Testis (tissue), 3 donors: ENCODE results near the gene PKD2L2. TPM values are rescaled to one million over a fixed set of nuclear protein-coding genes. Genes with fewer than 3 reads are reported as not detected.
"Not testable (repeated sequence)": the region's sequence is repeated elsewhere in the genome, so short reads cannot be mapped to it uniquely, and the experiment has no call there.

Experiments
- DNase-seq: peaks from one replicate; pipeline ENCODE4 v3.0.0-alpha.2; 2019
- H3K27ac ChIP-seq, 2 donors: fragments of 200-600 bp; sonication (generic); one replicate each; pipeline ENCODE4 v1.5.1; 2019
- H3K27me3 ChIP-seq: fragments of 200-600 bp; sonication (generic); one replicate; pipeline ENCODE4 v1.5.1; 2019
- H3K36me3 ChIP-seq: fragments of 200-600 bp; sonication (generic); one replicate; pipeline ENCODE4 v1.5.1; 2017; ENCODE audit warnings: low read depth; ENCODE audit errors: missing control alignments
- H3K4me1 ChIP-seq: fragments of 200-600 bp; sonication (generic); one replicate; pipeline ENCODE4 v1.5.1; 2019
- H3K4me3 ChIP-seq, 2 donors: fragments of 200-600 bp; sonication (generic); one replicate each; pipeline ENCODE4 v1.5.1; 2017 to 2019
- H3K9me3 ChIP-seq: fragments of 200-600 bp; sonication (generic); one replicate; pipeline ENCODE4 v1.5.1; 2017
- POLR2A ChIP-seq: fragments of 450-650 bp; IDR thresholded peaks from one replicate; pipeline ENCODE4 v1.6.1; 2017; ENCODE audit warnings: antibody characterized with exemption, mild to moderate bottlenecking, moderate library complexity
- WGBS, 2 donors: methylation state at CpG; one replicate each; pipeline ENCODE4 v1.1.5; 2018; 5-methylcytosine and 5-hydroxymethylcytosine counted together
- intact Hi-C: fragments of 100-400 bp; cut with DNase I; formaldehyde crosslinking; loops from one replicate; pipeline ENCODE4 v1.15.1; 2023; ENCODE audit warnings: low total_unique reads
- polyA plus RNA-seq: library from polyadenylated mRNA; stranded (reverse); fragments of 350-450 nt; fragmentation: Illumina TruSeq; extraction: RNeasy Lipid Tissue Mini Kit (QIAGEN cat#74804); gene quantifications from one replicate; pipeline ENCODE4 v1.2.3, GENCODE V29; 2014; ENCODE audit warnings: low read depth, low replicate concordance; ENCODE audit not compliant: insufficient read depth
- total RNA-seq, 2 donors: library from RNA; depleted of rRNA; stranded (reverse); fragments of >200 nt; gene quantifications; one replicate each; pipeline ENCODE4 v1.2.3, GENCODE V29; 2016
- TF ChIP-seq, protein P1 (sequence below), 3 experiments: fragments of 450-650 bp in 2 of 3; fragments of 200-600 bp in 1 of 3; sonication (generic) in 1 of 3; IDR thresholded peaks; one replicate each; pipeline ENCODE4 v1.5.1; 2016 to 2019; ENCODE audit warnings: antibody characterized with exemption in 3 of 3, mild to moderate bottlenecking in 2 of 3, moderate library complexity in 1 of 3

The PKD2L2 gene
- total and polyA plus RNA-seq, 3 donors from 2014 or later: 2.0 to 23.4 (median 7.4) TPM

DNA sequence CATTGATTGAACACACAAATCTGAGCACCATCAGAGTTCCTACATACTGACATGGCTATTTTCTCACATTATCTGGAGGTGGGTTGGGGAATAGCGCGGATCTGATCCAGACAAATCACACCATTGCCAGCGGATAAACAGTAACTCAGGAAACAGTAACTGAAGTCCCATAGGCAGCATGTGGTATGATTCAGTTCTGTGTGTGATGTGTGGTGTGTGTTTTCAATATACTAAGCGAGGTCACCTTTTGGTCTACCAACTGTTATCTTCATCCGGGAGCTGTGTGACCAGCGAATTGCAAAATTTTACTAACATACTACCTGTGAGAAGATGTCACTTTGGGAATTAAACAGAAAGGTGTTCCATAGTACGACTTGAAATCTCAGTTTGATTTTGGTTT is 50.1 kb downstream of the PKD2L2 start:
- Histone ChIP-seq H3K36me3 (no peaks in the 10 kb centered on the region), H3K27ac (no peak overlapping the region), H3K27me3 (no peaks in the 10 kb centered on the region), H3K9me3 (no peaks in the 10 kb centered on the region), H3K4me1 (no peaks in the 10 kb centered on the region), H3K4me3 (no peak overlapping the region)
- 83 to 84% methylated on average over 7 of the region's 7 CpGs for WGBS, 2 donors
- intact Hi-C loops: no loop called here
- no peak for TF ChIP-seq POLR2A
- TF ChIP-seq, protein P1, sequence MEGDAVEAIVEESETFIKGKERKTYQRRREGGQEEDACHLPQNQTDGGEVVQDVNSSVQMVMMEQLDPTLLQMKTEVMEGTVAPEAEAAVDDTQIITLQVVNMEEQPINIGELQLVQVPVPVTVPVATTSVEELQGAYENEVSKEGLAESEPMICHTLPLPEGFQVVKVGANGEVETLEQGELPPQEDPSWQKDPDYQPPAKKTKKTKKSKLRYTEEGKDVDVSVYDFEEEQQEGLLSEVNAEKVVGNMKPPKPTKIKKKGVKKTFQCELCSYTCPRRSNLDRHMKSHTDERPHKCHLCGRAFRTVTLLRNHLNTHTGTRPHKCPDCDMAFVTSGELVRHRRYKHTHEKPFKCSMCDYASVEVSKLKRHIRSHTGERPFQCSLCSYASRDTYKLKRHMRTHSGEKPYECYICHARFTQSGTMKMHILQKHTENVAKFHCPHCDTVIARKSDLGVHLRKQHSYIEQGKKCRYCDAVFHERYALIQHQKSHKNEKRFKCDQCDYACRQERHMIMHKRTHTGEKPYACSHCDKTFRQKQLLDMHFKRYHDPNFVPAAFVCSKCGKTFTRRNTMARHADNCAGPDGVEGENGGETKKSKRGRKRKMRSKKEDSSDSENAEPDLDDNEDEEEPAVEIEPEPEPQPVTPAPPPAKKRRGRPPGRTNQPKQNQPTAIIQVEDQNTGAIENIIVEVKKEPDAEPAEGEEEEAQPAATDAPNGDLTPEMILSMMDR (IDR thresholded peaks at IDR 0.05): no peak
- DNase-seq: no peak

DNA sequence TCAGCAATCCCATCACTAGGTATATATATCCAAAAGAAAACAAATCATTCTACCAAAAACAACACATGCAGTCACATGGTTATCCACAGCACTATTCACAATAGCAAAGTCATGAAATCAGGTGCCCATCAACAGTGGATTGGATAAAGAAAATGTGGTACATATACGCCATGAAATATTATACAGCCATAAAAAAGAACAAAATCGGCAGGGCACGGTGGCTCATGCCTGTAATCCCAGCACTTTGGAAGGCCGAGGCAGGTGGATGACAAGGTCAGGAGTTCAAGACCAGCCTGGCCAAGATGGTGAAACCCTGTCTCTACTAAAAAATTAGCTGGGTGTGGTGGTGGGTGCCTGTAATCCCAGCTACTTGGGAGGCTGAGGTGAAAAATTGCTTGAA is 55.0 kb downstream of the PKD2L2 start:
- H3K27me3 ChIP-seq, H3K36me3 ChIP-seq, DNase-seq, H3K9me3 ChIP-seq, H3K4me3 ChIP-seq, intact Hi-C loops, H3K27ac ChIP-seq, H3K4me1 ChIP-seq: not testable (repeated sequence)
- 89 to 94% methylated on average over 4 of the region's 4 CpGs for WGBS, 2 donors

DNA sequence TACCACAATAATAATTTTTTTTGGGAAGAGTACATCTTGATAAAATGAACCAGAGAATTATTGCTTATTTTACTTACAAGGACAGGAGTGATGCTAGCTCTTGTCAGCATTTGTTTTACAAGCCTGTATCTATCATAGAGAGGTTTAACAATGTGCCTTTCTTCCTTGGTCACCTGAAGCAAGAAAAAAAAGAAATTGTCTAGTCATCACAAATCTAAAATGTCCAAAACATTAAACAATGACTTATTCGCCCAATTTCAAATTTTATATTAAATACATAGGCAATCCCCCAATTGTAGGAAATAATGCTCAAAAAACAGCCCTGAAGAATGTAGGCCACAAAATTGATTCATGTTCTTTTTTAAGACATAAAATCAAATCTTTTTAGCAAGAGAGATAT is 56.6 kb downstream of the PKD2L2 start:
- H3K9me3 ChIP-seq: no peaks in the 10 kb centered on the region
- H3K27me3 ChIP-seq: no peaks in the 10 kb centered on the region
- DNase-seq: no peak
- 95% methylated on average over 1 of the region's 1 CpG for WGBS, 2 donors
- H3K36me3 ChIP-seq: no peaks in the 10 kb centered on the region
- no peak overlapping the region for H3K4me3 ChIP-seq
- H3K4me1 ChIP-seq: no peaks in the 10 kb centered on the region
- TF ChIP-seq, protein P1 (IDR thresholded peaks at IDR 0.05): no peak
- no peak for TF ChIP-seq POLR2A
- intact Hi-C loops: no loop called here
- H3K27ac ChIP-seq: no peak overlapping the region

DNA sequence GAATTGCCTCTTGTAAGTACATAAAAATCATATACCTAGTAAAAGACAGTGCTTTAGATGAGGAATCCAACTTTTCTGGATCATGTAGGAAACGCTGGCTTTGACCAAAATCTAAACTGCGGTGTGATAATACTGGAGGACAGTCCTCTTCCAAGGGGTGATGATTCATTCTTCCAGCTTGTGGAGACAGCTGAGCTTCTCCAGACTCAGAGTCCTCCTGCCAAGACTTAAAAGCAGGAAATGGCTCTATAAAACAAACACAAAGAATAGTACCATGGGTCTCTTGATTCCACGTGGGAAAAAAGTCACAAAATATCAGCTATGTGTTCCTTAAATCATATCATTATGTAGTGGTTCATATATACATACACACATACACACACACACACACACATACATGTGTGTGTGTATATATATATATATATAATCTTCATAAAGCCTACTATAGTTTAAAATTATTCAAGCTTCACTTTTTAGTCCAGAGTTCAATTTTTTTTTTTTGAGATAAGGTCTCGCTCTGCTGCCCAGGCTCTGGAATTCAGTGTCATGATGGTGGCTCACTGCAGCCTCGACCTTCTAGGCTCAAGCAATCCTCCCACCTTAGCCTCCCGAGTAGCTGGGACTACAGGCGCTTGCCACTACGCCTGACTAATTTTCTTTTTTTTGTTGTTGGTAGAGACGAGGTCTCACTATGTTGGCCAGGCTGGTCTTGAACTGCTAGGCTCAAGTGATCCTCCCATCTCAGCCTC is 65.0 kb downstream of the PKD2L2 start:
- no peak overlapping the region for H3K27ac ChIP-seq
- H3K4me3 ChIP-seq: no peak overlapping the region
- intact Hi-C loops: no loop called here
- no peaks in the 10 kb centered on the region for H3K27me3 ChIP-seq
- H3K4me1 ChIP-seq: no peaks in the 10 kb centered on the region
- no peak for DNase-seq
- H3K36me3 ChIP-seq: no peaks in the 10 kb centered on the region
- TF ChIP-seq, protein P1 (IDR thresholded peaks at IDR 0.05): no peak
- no peak for TF ChIP-seq POLR2A
- H3K9me3 ChIP-seq: no peaks in the 10 kb centered on the region
- 62 to 63% methylated on average over 9 of the region's 9 CpGs for WGBS, 2 donors

DNA sequence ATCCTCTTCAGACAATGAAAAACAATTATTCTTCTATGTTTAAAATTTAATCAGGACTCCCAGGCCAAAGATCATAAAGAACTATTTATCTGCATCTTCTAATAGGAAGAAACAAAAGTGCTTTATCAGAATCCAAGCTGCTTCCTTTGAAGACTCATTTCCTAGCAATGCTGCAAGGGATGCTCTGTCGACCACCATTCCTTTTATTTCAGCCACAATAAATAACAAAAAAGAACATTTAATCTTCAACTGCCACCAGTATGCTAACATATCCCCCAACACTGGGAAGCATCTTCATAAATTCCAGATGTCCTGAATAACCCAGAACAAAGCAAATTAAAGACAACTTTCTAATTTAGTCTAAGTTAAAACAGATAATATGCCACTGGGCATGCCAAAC is 68.7 kb downstream of the PKD2L2 start:
- Histone ChIP-seq H3K4me1 (no peaks in the 10 kb centered on the region), H3K36me3 (no peaks in the 10 kb centered on the region), H3K27me3 (no peaks in the 10 kb centered on the region), H3K4me3 (no peak overlapping the region), H3K27ac (no peak overlapping the region), H3K9me3 (no peaks in the 10 kb centered on the region)
- no peak for DNase-seq
- intact Hi-C loops: no loop called here
- TF ChIP-seq, protein P1 (IDR thresholded peaks at IDR 0.05): no peak
- TF ChIP-seq POLR2A: no peak
- WGBS, 2 donors: 37 to 64% methylated on average over 1 of the region's 1 CpG
